ENCODE data around the gene MTA1.

MTA1 gene

DNA sequence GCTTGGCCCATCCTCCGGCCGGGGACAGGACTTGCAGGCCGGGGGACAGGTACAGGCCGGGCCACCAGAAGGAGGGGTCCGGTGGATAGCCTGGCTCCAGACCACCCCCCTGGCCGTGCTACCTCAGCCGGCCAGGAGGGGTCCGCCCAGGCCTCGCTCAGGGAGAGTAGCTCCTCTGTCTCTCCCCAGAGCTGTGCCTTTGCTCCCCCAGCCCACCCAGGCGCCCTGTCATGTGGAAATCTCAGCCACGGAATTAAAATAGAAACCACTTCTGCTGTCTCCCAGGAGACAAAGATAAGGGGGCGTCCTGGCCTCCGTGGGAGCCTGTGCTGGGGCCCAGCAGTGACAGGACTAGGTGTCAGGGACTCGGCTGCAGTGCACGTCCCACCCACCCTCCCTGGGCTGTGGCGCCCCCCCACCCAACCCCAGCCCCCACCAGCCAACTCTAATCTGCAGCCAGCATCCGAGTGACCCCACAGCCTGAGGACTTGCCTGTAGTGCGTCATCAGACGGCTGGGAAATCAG lies 51.7 kb downstream of the MTA1 start:
- Histone ChIP-seq H3K36me3 (ENCODE audit: control insufficient read depth, insufficient read depth, low read length) (peaks cover 2% of the 10 kb centered on the region), H3K27ac (ENCODE audit: low read depth, low read length) (no peak overlapping the region), H3K4me1 (ENCODE audit: control insufficient read depth, insufficient read depth, low read length) (peaks cover 4% of the 10 kb centered on the region)

DNA sequence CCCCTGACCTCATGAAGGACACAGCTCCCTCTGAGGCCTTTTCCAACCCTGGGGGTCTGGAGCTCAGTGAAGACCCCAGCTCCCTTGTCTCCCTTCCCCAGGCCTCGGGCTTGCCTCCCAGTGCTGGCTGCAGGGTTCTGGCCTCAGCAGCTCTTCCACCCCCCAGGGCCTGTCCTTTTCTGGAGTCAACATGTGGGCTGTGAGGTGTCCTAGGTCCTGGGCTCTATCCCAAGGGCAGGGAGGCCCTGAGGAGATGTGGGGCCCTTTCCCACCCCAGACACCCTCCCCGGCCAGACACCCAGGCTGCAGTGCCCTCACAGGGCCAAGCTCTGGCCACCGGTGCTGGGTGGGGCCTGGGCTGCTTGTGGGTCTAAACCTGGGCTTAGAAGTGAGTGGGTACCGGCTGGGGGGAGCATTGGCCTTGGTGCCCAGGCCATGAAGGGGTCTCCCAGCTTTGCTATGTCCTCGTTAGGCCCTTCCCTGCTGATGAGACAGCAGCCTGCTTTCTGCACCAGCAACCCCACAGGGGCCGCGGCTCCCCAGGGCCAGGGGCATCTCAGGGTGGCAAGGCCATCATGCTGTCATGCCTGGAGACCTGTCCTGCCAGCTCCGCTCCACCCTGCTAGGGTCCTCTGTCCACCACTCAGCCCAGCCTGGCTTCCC lies 52.3 kb downstream of the MTA1 start:
- H3K27me3 ChIP-seq (ENCODE audit: control insufficient read depth, insufficient read depth, low read length) = peaks cover 6% of the 10 kb centered on the region
- H3K36me3 ChIP-seq (ENCODE audit: control insufficient read depth, insufficient read depth, low read length) = peaks cover 2% of the 10 kb centered on the region
- H3K9ac ChIP-seq (ENCODE audit: low read length) = no peak overlapping the region
- H3K27ac ChIP-seq (ENCODE audit: low read depth, low read length) = no peak overlapping the region
- H3K4me3 ChIP-seq (ENCODE audit: low read length) = no peak overlapping the region
- H3K4me1 ChIP-seq (ENCODE audit: control insufficient read depth, insufficient read depth, low read length) = peaks cover 5% of the 10 kb centered on the region

More for the DNA sequence above, 51.7 kb downstream of the MTA1 start:
- Histone ChIP-seq H3K9ac (ENCODE audit: low read length) (no peak overlapping the region), H3K4me3 (ENCODE audit: low read length) (no peak overlapping the region), H3K27me3 (ENCODE audit: control insufficient read depth, insufficient read depth, low read length) (peaks cover 3% of the 10 kb centered on the region)

DNA sequence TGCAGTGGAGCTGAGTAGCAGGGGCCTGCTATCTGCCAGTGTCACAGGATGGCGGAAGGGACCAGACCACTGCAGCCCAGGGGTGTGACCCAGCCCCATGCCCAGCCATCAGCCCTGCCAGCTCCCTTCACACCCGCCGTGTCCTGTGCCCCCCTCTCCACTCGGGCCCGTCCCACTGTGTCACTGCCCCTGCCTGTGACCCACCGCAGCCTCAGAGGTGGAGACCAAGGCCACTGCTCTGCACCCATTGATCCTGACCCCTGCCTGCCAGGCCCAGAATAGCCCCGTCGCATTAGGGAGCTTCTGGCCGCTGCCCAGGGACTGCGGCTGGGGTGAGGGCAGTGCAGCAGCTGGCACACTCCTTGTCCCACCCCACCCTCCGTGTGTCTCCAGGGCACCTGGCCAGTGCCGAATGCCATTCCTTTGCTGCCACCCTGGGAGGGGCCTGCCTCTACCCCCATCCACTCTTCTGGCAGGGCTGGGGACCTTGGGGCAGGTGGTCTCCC lies 52.9 kb downstream of the MTA1 start:
- Histone ChIP-seq H3K27ac (ENCODE audit: low read depth, low read length) (no peak overlapping the region), H3K4me3 (ENCODE audit: low read length) (no peak overlapping the region), H3K36me3 (ENCODE audit: control insufficient read depth, insufficient read depth, low read length) (peaks cover 2% of the 10 kb centered on the region), H3K9ac (ENCODE audit: low read length) (no peak overlapping the region), H3K27me3 (ENCODE audit: control insufficient read depth, insufficient read depth, low read length) (peaks cover 11% of the 10 kb centered on the region), H3K4me1 (ENCODE audit: control insufficient read depth, insufficient read depth, low read length) (peaks cover 5% of the 10 kb centered on the region)

DNA sequence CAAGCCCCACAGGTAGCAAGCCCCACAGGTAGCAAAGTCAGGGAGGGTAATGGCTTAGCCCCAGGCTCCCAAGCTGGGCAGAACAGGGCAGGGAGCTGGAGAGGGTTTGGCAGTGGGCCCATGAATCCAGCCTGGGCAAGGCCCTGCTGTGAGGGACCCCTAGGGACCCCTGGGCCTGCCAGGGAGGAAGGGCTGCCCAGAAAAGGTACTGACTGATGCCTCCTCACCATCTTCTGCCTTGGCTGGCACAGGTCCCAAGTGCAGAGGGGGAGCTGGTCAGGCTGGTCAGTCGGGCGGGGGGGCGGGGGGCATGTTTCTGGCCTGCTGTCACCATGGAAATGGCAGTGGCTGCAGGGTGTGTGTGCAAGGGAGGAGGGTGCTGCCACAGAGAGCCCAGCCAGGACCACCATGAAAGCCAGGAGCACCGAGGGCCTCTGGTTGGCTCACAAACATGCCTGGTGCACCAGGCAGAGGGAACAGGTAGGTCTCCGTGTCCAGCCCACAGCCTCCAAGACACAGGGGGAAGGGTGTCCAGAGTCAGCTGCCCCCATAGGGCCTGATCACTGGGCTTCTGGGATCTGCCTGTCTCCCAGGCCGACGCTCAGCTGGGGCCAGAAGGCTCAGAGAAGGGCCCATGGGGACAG lies 53.5 kb downstream of the MTA1 start:
- Histone ChIP-seq H3K4me1 (ENCODE audit: control insufficient read depth, insufficient read depth, low read length) (peaks cover 5% of the 10 kb centered on the region), H3K27ac (ENCODE audit: low read depth, low read length) (no peak overlapping the region), H3K9ac (ENCODE audit: low read length) (no peak overlapping the region), H3K36me3 (ENCODE audit: control insufficient read depth, insufficient read depth, low read length) (no peaks in the 10 kb centered on the region), H3K4me3 (ENCODE audit: low read length) (peak overlapping the region; percentile 13), H3K27me3 (ENCODE audit: control insufficient read depth, insufficient read depth, low read length) (peaks cover 11% of the 10 kb centered on the region)

DNA sequence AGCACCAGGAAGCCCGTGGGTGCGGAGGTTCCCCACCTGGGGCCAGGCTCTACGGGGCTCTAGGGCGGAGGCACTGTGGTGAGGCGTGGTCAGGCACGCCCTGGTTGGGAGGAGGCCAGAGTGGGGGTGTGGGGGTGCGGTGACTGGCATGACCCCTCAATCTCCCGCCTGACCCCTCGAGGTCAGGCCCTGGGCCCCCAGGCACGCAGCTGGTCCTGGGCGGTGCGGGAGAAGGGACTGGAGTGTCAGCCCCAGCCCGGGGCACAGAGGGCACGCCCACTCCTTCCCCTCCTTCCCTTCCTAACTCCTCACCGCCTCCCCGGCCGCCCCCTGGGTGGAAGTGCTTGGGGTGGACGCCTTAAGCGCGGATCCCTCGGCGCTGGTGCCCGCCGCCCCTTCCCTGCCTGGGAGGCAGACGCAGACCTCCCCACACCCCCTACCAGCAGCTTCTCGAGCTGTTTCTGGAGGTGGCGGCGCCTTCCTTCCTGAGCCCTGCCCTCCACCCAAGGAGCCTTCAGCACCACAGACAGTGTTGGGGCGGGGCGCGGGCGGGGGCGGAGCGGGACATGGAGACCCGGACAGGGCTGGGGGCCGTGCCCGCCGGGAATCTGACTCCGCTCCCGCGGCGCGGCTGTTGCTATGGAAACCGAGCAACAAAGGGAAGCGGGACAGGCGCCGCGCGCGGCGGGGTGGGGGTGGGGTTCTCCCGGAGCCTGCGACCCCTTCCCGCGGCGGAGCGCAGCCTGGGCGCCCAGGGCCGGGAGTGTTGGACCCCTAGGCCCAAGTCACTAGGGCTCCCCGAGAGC lies 54.3 kb downstream of the MTA1 start:
- H3K27me3 ChIP-seq (ENCODE audit: control insufficient read depth, insufficient read depth, low read length) = peaks cover 11% of the 10 kb centered on the region
- peak overlapping the region; percentile 61 for H3K4me3 ChIP-seq (ENCODE audit: low read length)
- peak overlapping the region; percentile 34 for H3K27ac ChIP-seq (ENCODE audit: low read depth, low read length)
- no peak overlapping the region for H3K9ac ChIP-seq (ENCODE audit: low read length)
- H3K4me1 ChIP-seq (ENCODE audit: control insufficient read depth, insufficient read depth, low read length) = peaks cover 5% of the 10 kb centered on the region
- H3K36me3 ChIP-seq (ENCODE audit: control insufficient read depth, insufficient read depth, low read length) = no peaks in the 10 kb centered on the region

DNA sequence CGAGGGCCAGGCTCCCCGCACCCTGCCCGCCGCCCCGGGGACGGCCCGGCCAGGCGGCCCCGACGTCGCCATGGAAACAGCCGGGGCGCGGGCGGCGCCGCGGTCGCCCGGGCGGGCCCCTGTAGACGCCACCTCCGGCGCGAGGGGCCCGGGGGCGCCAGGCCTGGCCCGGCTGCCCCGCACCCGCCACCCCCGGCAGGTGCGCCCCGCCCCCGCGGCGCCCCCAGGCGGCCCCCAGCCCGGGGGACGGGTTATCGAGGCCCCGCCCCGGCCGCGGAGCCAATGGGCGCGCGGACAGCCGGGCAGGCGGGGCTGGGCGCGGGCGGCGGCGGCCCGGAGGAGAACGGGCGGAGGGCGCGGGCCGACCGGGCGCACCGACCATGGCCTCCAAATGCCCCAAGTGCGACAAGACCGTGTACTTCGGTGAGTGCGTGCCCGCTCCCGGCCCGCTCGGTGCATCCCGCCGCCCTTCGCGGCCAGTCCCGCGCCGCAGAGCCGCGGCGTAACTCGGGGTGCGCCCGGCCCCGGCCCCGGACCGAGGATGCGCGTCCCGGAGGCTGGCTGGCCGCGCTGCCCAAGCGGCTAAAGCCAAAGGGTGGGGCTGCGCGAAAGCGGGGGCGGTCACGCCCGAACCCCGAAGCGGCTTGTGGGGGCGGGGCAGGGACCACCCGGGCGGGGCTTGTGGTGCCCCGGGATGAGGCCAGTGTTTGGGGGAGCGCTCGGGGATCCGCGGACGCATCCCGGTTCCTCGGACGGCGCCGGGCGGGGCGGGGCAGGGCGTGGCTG lies 55.0 kb downstream of the MTA1 start, which contains the start of gene CRIP2:
TSS of gene CRIP2 (plus strand) at position 339 of the 786 bp plus-strand sequence. CDS start at position 381, 42 bp downstream.
- H3K4me1 ChIP-seq (ENCODE audit: control insufficient read depth, insufficient read depth, low read length) = peaks cover 5% of the 10 kb centered on the region

DNA sequence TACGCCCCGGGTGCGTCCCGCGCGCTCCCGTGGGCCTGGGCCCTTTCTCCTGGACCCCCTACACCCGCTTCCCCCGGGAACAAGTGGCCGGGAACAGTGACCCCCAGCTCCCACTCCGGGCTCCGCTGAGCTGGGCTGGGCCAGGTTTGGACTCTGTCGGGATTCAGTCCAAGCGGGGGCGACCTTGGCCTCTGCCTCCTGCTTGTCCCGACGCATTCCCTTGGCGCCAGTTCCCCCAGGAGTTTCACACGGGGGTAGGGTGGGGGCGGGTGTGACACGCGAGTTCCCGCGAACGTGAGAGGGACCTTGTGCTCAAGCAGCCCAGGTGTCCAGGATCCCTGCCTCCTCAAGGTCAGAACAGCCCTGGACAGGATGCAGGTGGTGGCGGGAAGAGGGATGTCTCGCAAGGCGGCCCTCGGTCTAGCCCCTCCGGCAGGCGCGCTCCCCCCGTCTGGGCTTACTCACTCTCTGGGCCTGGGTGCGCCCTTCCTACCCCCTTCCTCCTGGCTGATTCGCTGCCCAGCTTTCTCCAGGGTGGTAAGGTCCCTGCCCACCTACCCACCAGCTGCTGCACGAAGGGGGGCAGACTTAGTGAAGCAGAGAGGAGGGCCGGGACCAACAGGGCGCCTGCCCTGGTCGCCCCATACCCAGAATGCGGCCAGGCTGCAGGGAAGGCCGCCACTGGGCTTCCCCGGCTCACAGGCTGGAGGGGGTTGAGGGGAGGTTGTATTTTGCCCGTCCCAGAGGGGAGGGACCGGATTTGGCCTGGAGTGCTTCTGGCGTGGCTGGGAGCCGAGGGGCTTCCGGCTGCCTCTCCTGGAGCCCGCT lies 55.9 kb downstream of the MTA1 start:
- Histone ChIP-seq H3K4me1 (ENCODE audit: control insufficient read depth, insufficient read depth, low read length) (peaks cover 5% of the 10 kb centered on the region), H3K36me3 (ENCODE audit: control insufficient read depth, insufficient read depth, low read length) (no peaks in the 10 kb centered on the region), H3K9ac (ENCODE audit: low read length) (peak overlapping the region; percentile 3), H3K27ac (ENCODE audit: low read depth, low read length) (peak overlapping the region; percentile 82), H3K27me3 (ENCODE audit: control insufficient read depth, insufficient read depth, low read length) (peaks cover 15% of the 10 kb centered on the region), H3K4me3 (ENCODE audit: low read length) (peak overlapping the region; percentile 50)

More for the DNA sequence above, 55.0 kb downstream of the MTA1 start, which contains the start of gene CRIP2:
- Histone ChIP-seq H3K4me3 (ENCODE audit: low read length) (peak within 1 kb of the TSS; percentile 61), H3K27ac (ENCODE audit: low read depth, low read length) (peak within 1 kb of the TSS; percentile 82), H3K9ac (ENCODE audit: low read length) (peak within 1 kb of the TSS; percentile 3), H3K36me3 (ENCODE audit: control insufficient read depth, insufficient read depth, low read length) (no peaks in the 10 kb centered on the region), H3K27me3 (ENCODE audit: control insufficient read depth, insufficient read depth, low read length) (peaks cover 13% of the 10 kb centered on the region)

DNA sequence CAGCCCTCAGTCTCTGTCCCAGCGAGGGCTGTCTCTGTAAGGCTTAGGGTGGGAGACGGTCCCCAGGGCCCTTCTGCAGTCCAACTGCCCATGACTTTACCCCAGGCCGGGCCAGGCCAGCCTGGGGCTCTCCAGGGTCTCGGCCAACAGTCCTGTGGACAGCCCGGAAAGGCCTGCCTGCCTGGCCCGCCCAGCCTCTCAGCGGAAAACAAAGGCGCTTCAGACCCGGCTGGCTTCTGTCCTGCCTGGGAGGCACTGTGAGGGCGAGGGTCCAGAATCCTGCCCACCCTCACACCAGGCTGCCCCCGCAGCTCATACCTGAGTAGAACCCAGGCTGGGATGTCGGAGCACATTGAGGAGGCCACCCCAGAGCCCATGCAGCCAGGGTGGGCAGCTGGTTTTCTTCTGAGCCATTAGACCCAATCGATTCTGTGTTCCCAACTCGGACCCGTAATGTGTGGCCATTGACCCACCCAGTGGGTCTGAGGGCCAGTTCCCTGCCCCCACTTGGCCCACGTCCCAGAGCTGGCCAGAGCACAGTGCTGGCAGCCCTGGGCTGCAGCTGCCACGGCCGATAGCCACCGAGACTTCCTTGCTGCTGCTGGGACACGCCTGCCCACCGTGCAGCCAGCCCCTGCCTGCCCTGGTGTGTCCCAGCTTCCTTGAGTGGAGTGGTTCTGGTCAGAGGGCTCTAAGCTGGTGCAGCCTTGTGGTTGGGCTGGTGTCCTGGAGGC lies 56.6 kb downstream of the MTA1 start:
- Histone ChIP-seq H3K9ac (ENCODE audit: low read length) (peak overlapping the region; percentile 36), H3K36me3 (ENCODE audit: control insufficient read depth, insufficient read depth, low read length) (no peaks in the 10 kb centered on the region), H3K4me1 (ENCODE audit: control insufficient read depth, insufficient read depth, low read length) (peaks cover 11% of the 10 kb centered on the region)

DNA sequence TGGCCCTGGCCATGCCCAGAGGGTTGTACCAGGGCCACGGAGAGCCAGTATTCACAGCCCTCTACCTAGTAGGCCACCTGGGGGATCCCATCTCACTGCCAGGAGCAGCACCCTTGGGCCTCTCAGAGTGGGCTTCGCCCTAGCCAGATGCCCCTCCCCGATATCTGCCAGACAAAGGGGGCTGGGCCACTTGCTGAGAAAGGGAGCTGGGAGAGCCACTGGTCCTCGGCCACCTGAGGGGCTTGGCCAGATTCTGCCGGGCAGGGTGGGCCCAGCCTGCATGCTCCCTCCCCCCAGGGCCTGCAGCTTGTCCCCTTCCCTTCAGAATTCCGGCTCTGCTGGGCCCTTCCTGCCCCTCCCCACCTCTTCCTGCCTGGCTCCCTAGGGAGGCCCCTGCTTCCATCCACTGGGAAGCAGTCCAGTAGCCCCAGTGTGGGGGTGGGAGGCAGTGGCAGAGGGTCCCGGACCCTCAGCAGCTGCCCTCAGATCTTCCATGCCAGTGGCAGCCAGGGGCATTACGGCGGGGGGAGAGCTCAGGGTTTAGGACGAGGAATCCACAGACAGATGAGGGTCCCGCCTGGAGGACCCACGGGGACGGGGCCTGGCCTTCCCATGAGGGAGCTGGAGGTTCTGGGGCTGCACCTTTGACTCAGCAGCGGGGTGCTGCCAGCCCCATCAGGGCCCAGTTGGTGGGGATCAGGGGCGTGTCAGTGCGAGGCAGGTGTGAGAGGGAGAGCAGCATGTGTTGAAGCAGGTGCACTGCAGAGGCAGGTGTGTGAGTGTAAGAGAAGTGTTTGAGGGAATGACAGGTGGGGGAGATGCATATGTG lies 57.4 kb downstream of the MTA1 start:
- Histone ChIP-seq H3K9ac (ENCODE audit: low read length) (no peak overlapping the region), H3K27ac (ENCODE audit: low read depth, low read length) (peak overlapping the region; percentile 82), H3K4me3 (ENCODE audit: low read length) (peak overlapping the region; percentile 50), H3K27me3 (ENCODE audit: control insufficient read depth, insufficient read depth, low read length) (peaks cover 15% of the 10 kb centered on the region), H3K36me3 (ENCODE audit: control insufficient read depth, insufficient read depth, low read length) (no peaks in the 10 kb centered on the region), H3K4me1 (ENCODE audit: control insufficient read depth, insufficient read depth, low read length) (peaks cover 16% of the 10 kb centered on the region)

More for the DNA sequence above, 56.6 kb downstream of the MTA1 start:
- peaks cover 15% of the 10 kb centered on the region for H3K27me3 ChIP-seq (ENCODE audit: control insufficient read depth, insufficient read depth, low read length)
- peak overlapping the region; percentile 82 for H3K27ac ChIP-seq (ENCODE audit: low read depth, low read length)
- H3K4me3 ChIP-seq (ENCODE audit: low read length) = peak overlapping the region; percentile 50
